Activated naive CD4-positive, alpha-beta T cell treated with anti-CD3 and anti-CD28 coated beads, Interleukin-2, amount 50 U/mL, for 24 hours (primary cell): ENCODE data around the gene MSANTD4.
"Not testable (repeated sequence)": the region's sequence is repeated elsewhere in the genome, so short reads cannot be mapped to it uniquely, and the experiment has no call there.

Source experiments
- H3K27ac Mint-ChIP-seq: one replicate; pipeline ENCODE4 v1.8.0; 2021; ENCODE audit warnings: mild to moderate bottlenecking, mixed read lengths
- H3K27me3 Mint-ChIP-seq: one replicate; pipeline ENCODE4 v1.8.0; 2021; ENCODE audit warnings: mixed read lengths
- H3K36me3 Mint-ChIP-seq: one replicate; pipeline ENCODE4 v1.8.0; 2021; ENCODE audit warnings: mixed read lengths
- H3K4me1 Mint-ChIP-seq: one replicate; pipeline ENCODE4 v1.8.0; 2021; ENCODE audit warnings: mixed read lengths
- H3K4me3 Mint-ChIP-seq: one replicate; pipeline ENCODE4 v1.8.0; 2021; ENCODE audit warnings: mild to moderate bottlenecking, mixed read lengths
- H3K9me3 Mint-ChIP-seq: one replicate; pipeline ENCODE4 v1.8.0; 2021; ENCODE audit warnings: mixed read lengths

MSANTD4 gene

DNA sequence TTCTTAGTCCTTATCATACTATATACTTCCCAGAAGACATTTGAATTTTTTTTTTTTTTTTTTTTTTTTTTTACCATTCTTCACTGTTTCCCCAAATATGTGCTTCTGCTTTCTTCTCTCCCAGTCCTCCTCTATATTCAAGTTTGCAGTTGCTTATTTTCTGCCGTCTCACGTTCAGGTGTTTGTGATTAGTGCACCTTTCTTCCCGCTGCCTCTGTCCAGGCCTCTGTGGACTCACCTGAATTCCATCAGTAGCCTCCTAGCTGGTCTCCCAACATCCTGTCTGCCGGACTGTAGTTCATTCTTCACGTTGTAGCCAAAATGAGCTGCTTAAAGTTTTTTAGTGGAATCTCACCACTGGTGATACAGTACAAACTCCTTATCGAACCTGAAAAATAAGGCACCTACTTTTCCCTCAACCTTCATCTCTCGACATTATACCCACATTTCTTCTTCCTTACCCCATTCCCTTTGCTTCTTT, 795 bp upstream of the MSANTD4 start:
- Mint-ChIP-seq H3K27me3 (no peaks in the 10 kb centered on the region), H3K4me1 (peaks cover 47% of the 10 kb centered on the region), H3K36me3 (peaks cover 13% of the 10 kb centered on the region)

DNA sequence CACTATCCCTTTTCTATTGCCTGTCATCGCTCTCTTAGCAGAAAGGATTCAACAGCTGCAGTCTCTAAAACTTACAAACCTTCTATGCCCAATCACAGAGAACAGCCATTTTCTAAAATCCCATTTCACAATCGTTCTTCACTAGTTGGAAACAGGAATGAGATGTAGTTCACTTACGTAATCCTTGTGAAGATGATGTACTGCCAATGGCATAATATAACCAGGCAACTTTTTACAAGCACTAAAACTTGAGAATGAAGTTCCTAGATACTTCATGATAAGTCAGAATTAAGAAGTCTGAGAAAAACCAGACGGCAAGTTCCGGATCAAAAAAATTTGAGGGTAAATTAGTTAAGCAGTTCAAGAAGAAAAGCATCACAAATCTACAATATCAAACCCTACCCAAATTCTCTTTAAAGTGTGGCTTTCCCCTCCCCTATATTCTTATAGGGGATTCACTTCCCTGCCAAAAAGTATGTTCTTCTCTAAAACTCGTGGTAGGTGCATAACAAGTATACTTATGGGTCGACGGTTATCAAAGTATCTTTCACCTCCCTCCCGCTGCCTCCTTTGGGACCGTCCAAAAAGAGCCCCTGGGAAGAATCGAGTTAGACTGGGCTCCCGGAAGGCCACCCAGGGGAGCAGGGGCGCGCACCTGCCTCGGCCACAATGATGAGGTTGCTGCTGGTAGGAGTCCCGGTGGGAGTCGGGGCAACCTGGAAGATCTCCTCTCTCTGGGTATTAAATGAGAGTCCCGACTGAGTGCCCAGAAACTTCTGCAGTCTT, 666 bp downstream of the MSANTD4 start:
- peaks cover 14% of the 10 kb centered on the region for H3K36me3 Mint-ChIP-seq
- peaks cover 59% of the 10 kb centered on the region for H3K4me1 Mint-ChIP-seq
- peak overlapping the region; percentile 97 for H3K27ac Mint-ChIP-seq
- H3K4me3 Mint-ChIP-seq = peak overlapping the region; percentile 99
- no peaks in the 10 kb centered on the region for H3K9me3 Mint-ChIP-seq
- H3K27me3 Mint-ChIP-seq = no peaks in the 10 kb centered on the region

More for the DNA sequence above, 795 bp upstream of the MSANTD4 start:
- Mint-ChIP-seq H3K9me3 (no peaks in the 10 kb centered on the region), H3K4me3 (peak overlapping the region; percentile 99), H3K27ac (peak overlapping the region; percentile 97)

DNA sequence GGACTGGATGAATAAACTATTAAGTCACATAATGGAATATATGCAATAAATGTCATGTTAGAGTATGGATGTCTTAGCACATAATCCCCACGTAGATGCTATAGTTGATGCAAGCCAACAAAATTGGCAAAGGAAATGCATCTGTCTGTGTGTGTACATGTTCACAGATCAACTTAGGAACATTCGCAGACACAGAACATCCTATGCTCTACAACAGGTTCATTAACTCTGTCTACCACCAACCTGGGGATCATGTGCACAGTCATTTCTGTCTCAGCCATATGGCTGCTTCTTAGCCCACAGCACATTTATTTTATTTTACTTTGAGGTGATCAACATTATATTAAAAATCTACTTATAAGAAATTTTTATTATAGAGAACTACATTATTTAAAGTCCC, 4.9 kb downstream of the MSANTD4 start:
- H3K9me3 Mint-ChIP-seq = no peaks in the 10 kb centered on the region
- no peaks in the 10 kb centered on the region for H3K27me3 Mint-ChIP-seq
- H3K36me3 Mint-ChIP-seq = peaks cover 22% of the 10 kb centered on the region
- H3K4me1 Mint-ChIP-seq = peaks cover 78% of the 10 kb centered on the region
- H3K4me3 Mint-ChIP-seq = no peak overlapping the region
- H3K27ac Mint-ChIP-seq = no peak overlapping the region

DNA sequence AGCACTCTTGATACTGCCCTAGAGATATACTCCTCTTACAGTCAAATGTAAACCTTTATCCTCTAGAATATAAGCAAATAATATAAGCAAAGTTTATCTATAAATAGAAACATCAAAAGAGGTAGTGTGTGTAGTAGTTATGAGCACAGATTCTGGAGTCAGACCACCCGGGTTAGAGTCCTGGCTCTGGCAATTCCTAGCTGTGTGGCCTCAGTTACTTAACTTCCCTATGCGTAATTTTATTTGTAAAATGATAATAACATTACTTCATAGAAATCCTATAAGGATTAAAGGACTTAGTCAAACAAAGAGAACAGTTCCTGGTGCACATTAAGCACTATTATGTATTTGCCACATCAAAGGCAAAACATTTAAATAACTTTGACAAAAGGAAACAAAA, 7.0 kb downstream of the MSANTD4 start:
- Mint-ChIP-seq H3K9me3 (no peaks in the 10 kb centered on the region), H3K4me3 (no peak overlapping the region), H3K27ac (no peak overlapping the region), H3K36me3 (peaks cover 31% of the 10 kb centered on the region), H3K4me1 (peaks cover 77% of the 10 kb centered on the region), H3K27me3 (no peaks in the 10 kb centered on the region)

DNA sequence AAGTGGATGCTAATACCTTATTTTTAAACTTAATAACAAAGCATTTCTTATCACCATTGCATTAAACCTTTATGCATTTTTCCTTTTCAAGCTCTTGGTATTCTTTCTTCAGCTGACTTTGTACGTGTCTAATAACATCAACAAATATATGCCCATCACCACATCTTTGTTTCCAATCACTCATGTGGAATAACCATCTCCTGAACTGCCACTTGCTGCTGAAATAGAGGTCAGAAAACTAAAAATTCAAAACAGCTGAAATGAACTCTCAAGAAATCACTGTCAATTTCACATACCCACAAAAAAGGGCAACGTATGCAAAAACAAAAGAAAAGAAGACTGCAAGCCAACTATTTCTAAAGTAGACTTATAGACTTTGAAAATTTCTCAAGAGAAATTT, 7.4 kb downstream of the MSANTD4 start:
- Mint-ChIP-seq H3K9me3 (peaks cover 4% of the 10 kb centered on the region), H3K36me3 (peaks cover 33% of the 10 kb centered on the region), H3K27me3 (no peaks in the 10 kb centered on the region), H3K27ac (no peak overlapping the region), H3K4me3 (no peak overlapping the region), H3K4me1 (peaks cover 77% of the 10 kb centered on the region)

DNA sequence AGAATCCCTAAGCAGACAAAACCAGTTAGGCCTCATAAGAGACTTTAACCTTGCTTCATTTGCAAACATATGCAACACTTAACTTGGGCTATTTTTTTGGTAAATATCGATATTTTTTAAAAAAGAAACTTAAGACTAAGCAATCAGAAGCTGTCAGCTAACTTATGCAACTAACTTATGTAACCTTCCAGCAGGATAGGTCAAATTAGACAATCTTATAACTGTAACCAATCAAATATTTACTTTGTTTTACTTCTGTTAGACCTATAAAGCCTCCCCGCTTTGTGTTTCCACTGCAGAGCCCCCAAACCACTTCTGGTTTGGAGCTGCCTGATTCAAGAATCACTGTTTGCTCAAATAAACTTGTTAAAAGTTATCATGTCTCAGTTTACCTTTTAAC, 8.0 kb downstream of the MSANTD4 start:
- H3K36me3 Mint-ChIP-seq = peaks cover 36% of the 10 kb centered on the region
- no peaks in the 10 kb centered on the region for H3K27me3 Mint-ChIP-seq
- peaks cover 76% of the 10 kb centered on the region for H3K4me1 Mint-ChIP-seq
- H3K27ac Mint-ChIP-seq = no peak overlapping the region
- no peak overlapping the region for H3K4me3 Mint-ChIP-seq
- peaks cover 5% of the 10 kb centered on the region for H3K9me3 Mint-ChIP-seq

DNA sequence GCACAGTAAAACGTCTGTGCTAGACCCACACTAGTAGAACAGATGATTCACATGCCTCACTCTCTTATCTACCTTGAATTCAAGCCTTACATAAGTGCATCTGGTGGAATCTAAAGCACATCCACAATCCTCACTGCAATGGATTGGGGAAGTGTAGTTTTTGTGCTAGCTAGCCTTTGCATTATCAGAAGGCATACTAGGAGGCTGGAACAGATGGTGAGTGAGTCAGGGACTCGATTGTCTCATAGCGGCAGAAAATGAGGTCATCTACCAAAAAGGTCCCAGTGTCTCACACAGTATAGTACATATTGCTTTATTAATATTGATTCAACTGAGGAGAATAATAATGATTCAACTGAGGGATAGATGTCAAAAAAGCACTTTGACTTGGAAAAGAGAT, 9.3 kb downstream of the MSANTD4 start:
- Mint-ChIP-seq H3K27ac (peak overlapping the region; percentile 31), H3K4me1 (peaks cover 63% of the 10 kb centered on the region), H3K27me3 (no peaks in the 10 kb centered on the region), H3K4me3 (no peak overlapping the region), H3K9me3 (peaks cover 5% of the 10 kb centered on the region), H3K36me3 (peaks cover 41% of the 10 kb centered on the region)

DNA sequence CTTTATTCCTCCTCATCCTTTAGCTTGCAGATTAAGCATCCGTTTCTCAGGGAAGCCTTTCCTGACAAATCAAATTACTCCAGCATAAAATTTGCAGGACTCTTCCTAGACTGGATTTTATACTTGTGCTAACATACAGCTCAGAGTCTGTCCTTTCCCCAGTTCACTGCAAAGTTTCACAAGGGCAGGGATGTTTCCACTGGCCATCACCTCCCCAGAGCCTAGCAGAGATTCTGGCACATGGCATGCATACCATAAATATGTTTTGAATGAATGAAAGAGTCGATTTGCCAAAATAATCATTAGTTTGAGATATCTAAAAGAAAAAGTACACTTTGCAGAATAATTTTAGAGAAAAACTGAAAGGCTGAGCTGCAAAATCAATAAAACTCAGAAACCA, 10.6 kb downstream of the MSANTD4 start:
- H3K36me3 Mint-ChIP-seq = peaks cover 51% of the 10 kb centered on the region
- peaks cover 52% of the 10 kb centered on the region for H3K4me1 Mint-ChIP-seq
- H3K27me3 Mint-ChIP-seq = no peaks in the 10 kb centered on the region
- no peak overlapping the region for H3K4me3 Mint-ChIP-seq
- peaks cover 5% of the 10 kb centered on the region for H3K9me3 Mint-ChIP-seq
- H3K27ac Mint-ChIP-seq = no peak overlapping the region

DNA sequence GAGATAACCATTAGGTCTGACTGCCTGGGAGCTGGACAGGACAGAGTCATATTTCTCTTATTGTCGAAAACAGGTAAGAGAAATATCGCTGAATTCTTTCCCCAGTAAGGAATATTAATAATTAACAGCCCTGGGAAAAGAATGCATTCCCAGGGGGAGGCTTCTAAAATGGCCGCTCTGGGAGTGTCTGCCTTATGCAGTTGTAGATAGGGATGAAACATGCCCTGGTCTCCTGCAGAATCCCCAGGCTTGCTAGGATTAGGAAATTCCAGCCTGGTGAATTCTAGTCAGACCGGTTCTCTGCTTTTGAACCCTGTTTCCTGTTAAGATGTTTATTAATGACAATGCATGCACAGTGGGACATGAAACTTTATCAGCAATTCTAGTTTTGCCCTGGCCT, 18.9 kb downstream of the MSANTD4 start:
- not testable (repeated sequence) for H3K27ac Mint-ChIP-seq, H3K4me3 Mint-ChIP-seq, H3K27me3 Mint-ChIP-seq, H3K9me3 Mint-ChIP-seq
- H3K36me3 Mint-ChIP-seq = peaks cover 64% of the 10 kb centered on the region
- peaks cover 21% of the 10 kb centered on the region for H3K4me1 Mint-ChIP-seq

DNA sequence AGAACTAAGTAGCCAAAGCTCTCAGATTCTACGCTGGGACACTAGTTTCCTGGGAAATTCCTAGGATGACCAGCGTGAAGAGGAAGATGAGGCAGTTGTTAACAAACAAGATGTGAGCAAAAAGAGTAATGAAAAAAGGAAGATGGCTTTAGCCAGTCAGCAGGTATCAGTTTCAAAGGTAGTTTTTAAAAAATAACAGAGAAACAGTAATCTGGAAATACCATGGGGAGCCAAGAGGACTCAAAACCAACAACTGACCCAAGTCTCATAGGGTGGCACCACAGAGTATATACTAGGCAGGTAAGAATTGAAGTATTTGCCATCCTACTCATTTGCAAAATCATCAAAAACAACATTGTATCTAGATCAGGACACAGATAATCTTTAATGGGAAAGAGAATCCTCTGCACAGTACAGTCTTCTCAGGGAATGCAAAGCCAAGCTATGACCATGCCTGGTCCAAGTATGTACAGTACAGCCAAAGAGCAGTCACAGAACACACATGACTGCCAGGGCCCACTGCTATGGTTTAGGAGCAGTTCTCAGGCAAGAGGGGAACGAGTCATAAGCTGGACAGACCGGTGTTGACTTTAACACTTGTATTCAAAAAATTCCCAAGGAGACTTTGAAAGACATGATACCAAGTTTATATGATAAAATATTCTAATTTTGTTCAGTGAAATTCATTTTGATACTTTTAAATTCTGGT, 20.6 kb downstream of the MSANTD4 start:
- Mint-ChIP-seq H3K4me1 (peaks cover 27% of the 10 kb centered on the region), H3K9me3 (no peaks in the 10 kb centered on the region), H3K27me3 (no peaks in the 10 kb centered on the region), H3K27ac (no peak overlapping the region), H3K4me3 (no peak overlapping the region), H3K36me3 (peaks cover 63% of the 10 kb centered on the region)

DNA sequence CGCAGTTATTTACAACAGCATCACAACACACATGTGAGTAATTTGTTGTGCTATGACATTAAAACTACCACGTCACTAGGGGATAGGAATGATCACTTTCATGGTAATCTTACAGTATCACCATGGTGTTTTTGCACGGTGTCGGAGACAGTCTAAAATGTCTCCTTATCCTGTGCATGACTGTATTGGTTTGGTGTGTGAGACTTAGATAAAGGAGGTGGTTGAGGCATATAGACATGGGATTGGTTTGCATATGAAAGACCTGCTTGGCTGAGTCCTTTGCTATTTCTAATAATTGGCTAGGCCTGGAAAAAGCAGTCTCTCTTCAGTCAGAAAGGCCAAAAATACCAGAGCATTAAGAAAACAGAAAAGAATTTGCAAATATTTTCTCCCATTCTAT, 30.2 kb downstream of the MSANTD4 start:
- Mint-ChIP-seq H3K36me3 (peaks cover 28% of the 10 kb centered on the region), H3K4me3 (no peak overlapping the region), H3K27me3 (no peaks in the 10 kb centered on the region), H3K27ac (no peak overlapping the region), H3K4me1 (no peaks in the 10 kb centered on the region), H3K9me3 (peaks cover 14% of the 10 kb centered on the region)

DNA sequence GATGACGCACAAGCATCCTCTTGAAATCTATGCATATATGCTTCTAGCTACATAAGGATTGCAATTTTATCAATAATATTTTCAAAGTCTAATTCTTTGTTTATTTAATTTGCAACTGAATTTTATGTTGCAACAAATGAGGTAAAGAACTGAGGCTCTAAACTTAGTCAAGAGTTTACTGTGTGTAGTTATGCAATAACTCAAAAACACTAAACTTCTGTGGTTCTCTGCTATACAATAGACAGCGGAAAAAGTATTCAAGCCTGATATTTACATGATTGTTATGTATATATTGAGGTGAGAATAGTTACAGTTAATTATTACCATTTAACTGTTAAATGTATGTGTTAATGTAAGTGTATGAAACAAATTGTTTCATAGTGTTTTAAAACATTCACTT, 32.9 kb downstream of the MSANTD4 start:
- Mint-ChIP-seq H3K4me1 (no peaks in the 10 kb centered on the region), H3K4me3 (no peak overlapping the region), H3K36me3 (peaks cover 14% of the 10 kb centered on the region), H3K27me3 (no peaks in the 10 kb centered on the region), H3K9me3 (peaks cover 14% of the 10 kb centered on the region), H3K27ac (no peak overlapping the region)

DNA sequence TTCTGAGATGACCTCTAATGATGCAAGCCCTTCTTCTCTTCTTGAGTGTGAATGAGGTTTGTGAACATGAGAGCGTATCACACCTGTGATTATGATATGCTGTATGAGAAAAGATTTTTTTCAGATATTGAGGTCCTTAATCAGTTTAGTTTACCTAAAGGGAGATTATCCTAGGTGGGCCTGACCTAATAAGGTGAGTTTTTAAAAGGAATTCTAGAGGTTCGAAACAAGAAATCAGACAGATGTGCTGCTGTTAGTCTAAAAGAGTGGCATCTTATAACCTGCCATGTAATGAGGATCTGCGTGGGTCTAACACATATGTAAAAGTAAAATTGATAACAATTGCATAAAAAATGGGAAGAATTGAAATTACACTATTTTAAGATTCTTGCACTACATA, 33.8 kb downstream of the MSANTD4 start:
- Mint-ChIP-seq H3K36me3 (peaks cover 8% of the 10 kb centered on the region), H3K4me3 (no peak overlapping the region), H3K9me3 (peaks cover 11% of the 10 kb centered on the region), H3K27me3 (no peaks in the 10 kb centered on the region), H3K27ac (no peak overlapping the region), H3K4me1 (no peaks in the 10 kb centered on the region)

DNA sequence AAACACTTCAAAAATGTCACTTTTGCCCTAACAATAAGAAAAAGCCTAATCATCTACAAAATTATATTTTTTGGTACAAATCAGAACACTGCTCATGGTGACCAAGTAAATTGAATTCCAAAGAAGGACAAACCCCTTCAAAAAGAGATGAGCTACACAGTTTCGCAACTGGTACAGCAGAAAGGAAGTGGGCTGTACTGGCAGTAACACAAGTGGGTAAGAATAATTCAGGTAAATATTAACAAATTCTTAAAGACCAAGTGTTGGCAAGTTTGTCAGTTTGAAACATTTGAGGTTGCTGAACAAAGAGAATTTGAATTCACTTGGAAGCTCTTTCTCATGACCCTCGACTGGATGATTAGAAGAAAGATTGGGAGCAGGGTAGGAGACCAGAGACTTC, 35.5 kb downstream of the MSANTD4 start:
- Mint-ChIP-seq H3K36me3 (no peaks in the 10 kb centered on the region), H3K4me3 (no peak overlapping the region), H3K27me3 (no peaks in the 10 kb centered on the region), H3K4me1 (no peaks in the 10 kb centered on the region), H3K9me3 (no peaks in the 10 kb centered on the region), H3K27ac (no peak overlapping the region)

DNA sequence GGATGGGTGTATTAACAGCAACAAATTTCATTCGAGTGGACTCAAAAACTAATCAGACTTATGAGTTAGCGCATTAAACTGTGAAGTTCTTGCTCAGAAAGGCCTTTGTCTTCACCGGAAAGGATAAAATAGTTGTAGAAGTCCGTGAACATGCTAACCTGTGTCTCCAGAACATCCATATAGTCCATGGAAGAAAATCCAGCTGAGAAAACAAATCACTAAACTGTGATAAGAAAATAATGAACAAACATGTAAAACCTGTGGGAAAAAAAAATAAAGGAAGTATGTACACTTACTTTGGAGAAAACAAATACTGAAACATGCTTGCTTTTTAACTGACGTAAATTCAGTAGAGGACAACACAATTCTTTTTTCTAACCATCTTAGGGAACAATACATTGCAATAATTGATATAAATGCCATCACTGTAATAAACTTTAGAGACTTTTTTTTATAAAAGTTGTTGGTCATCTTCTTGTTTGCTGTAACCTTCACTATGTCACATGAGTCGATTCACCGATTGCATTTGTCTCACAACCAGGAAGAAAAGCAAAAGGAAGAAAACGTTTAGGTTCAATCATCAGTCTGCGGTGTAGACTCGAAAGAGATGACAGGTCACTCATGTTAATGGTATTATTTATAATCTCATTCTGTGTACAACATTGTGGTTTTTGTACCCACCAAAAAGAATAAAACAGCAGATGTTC, 41.9 kb downstream of the MSANTD4 start:
- Mint-ChIP-seq H3K36me3 (no peaks in the 10 kb centered on the region), H3K4me3 (no peak overlapping the region), H3K27me3 (peaks cover 2% of the 10 kb centered on the region), H3K9me3 (peaks cover 4% of the 10 kb centered on the region), H3K4me1 (no peaks in the 10 kb centered on the region), H3K27ac (no peak overlapping the region)

DNA sequence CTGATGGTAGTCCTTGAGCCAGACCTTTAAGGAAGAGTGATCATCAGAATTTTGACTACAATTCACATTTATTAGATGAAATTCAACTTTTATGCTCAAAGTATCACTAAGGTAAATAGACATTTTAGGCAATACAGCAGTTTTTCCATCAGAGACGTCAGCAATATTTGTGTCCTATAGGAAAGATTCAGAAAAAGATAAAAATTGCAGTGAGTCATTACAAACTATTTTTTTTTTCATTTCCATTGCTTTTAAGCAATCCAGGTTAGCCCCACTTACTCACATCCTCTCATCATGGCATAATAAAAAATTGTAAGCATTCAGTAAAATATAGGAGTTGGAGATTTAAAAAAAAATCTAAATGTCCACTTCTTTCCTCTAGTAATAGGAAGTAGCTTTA, 46.9 kb downstream of the MSANTD4 start:
- Mint-ChIP-seq H3K4me1 (no peaks in the 10 kb centered on the region), H3K27ac (no peak overlapping the region), H3K4me3 (no peak overlapping the region), H3K27me3 (peaks cover 2% of the 10 kb centered on the region), H3K36me3 (no peaks in the 10 kb centered on the region), H3K9me3 (no peaks in the 10 kb centered on the region)
